ENCODE measurements around the gene ETV5.

ETV5 gene

DNA sequence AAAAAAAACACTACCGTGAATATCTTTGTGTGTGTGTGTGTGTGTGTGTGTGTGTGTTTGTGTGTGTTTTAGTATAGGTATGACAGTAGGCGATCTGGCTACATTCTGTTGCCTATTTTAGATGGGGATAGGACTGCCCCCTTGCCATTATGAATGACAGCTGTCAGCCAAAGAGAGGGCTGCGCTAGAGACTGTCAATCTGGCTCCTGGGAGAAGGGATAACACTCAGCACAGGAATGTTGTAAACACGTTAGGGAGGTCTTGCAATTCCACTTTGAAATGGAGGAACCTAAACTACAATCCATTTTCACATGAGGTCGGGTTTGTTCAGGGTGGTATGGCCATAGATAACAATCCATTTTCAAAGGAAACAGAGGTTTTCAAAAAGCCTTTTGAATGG is 14.1 kb upstream of the ETV5 start:
- DNase-seq (ENCODE audit: low spot score): no peak

DNA sequence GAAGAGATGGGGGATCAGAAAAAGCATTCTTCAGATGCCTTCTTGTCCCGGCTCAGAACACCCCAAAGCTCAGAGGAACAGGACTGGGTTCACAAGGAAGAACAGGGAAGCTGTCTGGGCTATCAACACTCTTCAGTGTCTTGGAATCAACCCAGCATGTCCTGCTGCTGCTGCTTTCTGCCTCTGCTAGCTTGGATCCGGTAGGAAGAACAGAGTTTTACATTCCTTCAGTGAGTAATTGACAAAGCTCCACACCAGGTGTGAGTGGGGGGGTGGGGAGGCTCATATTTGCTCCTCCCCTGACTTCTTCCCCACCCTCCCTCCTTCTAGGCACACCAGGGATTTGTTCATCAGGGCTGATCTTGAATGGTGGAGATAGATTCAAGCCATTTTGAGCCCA is 13.1 kb upstream of the ETV5 start:
- DNase-seq (ENCODE audit: low spot score): no peak

DNA sequence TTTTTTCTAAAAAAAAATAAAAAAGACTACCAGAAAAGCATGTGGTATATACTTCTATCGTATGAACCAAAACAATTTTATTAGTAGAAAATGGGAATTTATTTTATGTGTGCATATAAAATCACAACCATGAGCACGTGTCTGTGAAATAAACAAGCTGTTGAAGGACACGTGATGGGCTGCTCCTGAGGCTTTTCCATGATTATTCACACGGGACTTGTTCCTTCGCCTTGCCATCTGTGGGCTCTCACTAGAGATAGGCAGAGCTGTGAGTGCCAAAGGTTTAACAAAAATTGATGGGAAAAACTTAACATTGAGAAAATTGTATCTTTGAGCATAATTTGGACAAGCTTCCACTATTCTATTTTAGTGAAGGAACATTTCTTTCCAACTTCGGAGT is 12.4 kb upstream of the ETV5 start:
- DNase-seq (ENCODE audit: low spot score): no peak

DNA sequence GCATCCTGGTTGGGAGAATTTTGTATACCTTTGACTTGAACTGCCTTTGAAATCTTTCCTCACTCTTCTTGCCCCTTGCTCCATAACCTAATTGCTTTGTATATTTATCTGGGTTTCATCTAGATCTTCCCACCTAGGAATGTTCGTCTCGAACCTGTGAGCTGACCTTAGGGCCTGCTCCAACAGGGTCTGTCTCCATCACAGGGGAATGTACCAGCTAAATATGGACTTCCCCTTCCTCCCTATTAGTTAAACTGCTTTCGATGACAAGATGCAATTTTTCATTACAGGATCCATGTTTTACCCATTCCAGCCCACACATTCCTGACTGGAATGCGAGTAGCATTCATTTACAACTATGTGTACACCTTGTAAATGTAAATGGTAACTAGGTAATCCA is 10.6 kb upstream of the ETV5 start:
- DNase-seq (ENCODE audit: low spot score): no peak

DNA sequence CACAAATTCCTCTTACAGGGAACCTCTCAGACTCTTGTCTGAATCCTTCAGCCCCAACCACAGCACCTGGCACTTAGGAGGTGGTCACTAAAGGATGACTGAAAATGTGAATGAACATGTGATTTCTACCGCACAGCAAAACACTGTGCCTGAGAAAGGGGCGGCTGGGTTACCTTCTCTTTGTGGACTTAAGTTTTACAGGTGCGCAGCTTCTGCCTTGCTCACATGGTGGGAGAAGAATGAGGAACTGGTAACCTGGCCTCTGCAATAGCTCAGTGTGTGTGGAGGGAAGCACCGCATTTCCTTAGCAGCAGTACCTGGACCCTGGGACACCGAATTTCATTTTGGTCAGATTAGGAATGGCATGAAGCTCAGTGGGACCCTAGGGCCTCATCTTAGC is 9.8 kb upstream of the ETV5 start:
- DNase-seq (ENCODE audit: low spot score): no peak

DNA sequence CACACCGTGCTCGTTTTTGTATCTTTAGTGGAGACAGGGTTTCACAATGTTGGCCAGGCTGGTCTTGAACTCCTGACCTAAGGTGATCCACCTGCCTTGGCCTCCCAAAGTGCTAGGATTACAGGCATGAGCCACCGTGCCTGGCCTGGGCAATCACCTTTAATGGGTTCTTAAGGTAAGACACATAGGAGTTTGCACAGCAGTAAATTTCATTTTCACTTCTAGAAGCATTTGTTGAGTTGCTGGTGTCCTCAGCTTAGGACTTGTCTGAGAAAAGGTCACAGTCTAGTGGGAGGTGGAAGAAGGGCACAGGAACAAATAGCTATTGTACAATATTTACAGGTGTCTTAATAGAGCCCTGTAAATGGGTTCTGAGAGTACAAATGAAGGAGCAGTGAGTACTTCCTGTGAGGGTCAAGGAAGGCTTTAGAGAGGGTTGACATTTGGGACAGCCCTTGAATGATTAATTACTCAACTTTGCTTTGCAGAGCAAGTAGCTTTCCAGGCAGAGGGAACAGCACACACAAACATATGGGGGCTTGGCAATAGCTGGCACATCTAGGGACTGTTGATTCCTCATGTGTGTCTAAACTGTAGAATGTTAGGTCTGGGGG is 8.7 kb upstream of the ETV5 start:
- no peak for DNase-seq (ENCODE audit: low spot score)

DNA sequence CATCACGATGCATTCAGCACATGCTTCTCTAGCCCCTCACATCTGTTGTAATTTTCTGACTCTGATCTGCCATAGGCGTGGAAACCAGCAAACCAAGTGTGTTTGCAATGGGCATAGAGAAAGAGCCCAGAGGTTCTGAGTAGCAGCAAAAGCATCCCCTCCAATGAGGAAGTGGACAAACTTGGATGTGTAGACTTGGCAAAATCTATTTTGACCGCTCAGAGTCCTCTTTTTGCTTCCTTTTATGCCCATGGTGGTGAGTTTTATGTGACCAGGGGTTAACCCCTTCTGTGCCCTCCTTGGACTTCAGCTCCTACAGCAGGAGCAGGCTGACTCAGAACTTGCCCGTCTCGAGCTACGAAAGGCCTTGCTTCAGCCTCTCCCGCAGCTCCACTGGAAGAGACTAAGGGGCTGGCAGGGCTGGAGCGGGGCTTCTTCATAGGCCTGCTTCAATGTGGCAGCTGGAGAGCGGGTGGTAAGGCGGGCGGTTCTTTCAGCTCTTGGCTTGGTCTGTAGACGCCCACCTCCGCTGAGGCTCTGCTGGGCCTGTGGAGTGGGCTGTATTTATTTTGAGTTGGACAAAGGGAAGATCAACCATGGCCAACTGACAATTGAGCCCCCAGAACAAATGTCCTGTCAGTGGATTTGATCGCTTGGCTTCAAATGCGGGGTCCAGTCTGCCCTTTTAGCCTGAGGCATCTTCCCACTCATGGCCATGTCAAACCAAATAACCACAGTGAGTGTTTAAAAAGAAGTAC is 6.5 kb upstream of the ETV5 start:
- DNase-seq (ENCODE audit: low spot score): no peak

DNA sequence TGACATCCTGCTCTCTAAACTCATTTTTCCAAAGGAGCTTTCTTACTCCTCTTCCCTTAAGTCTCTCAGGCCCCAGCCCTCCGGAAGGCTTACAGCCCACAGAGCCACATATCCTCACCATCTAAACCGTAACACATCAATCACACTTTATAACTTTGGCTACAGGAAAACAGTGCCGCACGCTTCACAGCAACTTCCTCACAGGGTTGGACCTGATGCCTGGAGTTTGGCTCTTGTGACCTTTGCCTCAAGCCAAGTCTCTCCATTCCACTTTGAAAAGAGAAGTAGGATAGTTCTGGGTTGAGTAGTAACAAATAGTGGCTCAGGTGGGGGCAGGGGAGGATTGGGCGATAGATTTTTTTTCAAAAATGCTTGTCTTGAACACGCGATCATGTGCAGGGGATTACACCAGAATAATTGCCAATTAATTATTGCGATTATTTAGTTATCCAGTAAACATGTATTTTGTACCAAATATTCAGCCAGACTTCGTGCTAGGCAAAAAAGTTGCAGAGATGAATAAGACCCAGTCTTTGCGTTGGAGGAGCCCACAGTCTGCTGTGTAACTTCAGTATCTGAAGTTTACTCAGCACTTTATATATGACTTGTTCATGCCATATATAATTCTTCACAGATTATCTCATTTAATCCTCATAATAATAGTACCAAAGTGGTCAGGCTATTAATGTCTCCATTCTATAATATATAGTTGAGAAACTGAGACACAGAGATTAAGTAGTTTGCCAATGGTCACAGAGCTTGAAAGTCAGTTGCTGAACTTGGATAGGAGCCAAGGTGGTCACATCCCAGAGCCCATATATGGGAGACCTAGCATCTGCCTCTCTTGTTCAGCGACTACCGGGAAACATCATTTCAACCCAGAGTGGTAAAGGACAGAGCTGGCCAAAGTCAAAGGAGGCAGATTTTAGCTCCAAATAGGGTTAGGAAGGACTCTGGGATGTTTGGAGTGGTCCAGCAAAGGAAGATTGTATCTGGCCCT is 2.4 kb upstream of the ETV5 start:
- DNase-seq (ENCODE audit: low spot score): no peak

DNA sequence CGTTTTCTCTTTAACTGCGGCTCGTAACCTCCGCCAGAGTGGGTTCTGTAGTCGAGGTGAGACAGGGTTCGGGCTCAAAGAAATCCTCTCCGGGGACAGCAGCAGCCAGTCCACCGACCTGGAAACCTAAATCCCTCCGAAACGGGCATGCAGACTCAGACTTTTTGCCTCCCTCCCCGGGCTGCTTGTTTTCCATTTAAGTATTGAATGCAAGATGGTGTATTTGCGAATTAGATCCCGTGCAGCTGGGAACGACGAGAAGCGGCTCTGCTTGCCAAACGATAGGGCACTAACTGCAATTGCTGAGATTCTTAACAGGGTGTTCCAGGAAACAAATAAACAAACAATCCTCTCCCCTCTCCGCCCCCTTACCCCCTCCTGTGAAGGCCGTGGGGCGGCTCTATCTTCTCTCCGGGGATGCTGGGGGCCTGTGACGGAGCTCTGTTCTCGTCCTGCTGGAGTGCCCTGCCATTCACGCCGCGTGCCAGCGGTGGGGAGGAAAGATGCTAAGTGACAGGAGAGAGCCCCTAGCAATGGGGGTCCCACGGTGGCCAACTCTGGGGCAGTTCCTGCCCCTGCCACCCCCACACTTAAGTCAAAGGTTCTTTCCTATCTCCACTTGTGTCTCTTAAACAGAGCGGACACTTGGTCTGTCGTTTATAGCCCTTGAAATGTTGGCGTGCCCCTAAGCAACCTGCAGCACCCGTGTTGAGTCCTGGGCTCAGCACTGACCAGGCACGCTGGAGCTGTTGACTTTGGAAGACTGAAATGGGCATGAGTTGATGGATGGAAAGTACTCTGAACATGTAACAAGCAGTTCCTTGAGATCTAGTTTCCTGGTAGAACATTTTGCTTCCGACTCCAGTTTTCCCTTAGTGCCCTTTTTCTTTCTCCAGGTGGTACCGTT is 1.3 kb upstream of the ETV5 start:
- no peak for DNase-seq (ENCODE audit: low spot score)

DNA sequence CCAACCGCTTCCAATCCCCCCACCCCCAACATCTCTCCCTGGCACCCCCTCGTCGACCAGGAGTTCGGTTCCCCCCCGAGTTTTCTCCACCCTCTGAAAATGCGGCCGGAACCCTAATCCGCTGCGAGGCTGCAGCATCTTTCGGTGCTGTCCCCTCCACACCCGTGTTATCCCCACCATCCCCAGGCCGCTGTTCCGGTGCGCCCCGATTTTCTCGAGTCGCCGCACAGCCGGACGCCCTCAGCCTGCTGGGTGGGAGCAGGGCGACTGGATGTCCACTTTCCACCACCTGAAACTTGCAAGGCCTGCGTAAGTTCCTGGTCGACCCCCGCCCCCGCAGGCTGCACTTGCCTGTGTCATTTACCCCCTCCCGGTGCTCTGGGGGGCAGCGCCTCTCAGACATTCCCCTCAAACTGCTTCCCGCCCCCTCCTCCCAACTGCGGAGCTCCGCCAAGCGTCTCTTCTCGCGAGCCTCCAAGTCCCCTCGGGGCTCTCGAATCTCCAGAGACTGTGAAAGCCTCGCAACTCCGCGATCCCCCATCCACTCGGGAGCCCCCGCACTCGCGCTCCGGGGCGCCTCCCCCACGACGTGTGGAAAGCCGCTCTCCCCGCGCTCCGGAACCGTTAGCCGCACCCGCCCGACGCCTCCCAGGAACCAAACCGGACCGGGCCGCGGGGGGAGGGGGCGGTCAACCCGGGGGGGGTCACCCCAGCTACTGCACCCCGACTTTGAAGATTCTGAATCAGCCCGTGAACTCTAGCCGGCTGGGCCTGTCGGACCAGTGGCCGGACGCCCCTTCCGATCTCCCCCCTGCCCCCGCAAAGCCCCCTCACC is 566 bp downstream of the ETV5 start:
- peak; percentile 71 for DNase-seq (ENCODE audit: low spot score)

DNA sequence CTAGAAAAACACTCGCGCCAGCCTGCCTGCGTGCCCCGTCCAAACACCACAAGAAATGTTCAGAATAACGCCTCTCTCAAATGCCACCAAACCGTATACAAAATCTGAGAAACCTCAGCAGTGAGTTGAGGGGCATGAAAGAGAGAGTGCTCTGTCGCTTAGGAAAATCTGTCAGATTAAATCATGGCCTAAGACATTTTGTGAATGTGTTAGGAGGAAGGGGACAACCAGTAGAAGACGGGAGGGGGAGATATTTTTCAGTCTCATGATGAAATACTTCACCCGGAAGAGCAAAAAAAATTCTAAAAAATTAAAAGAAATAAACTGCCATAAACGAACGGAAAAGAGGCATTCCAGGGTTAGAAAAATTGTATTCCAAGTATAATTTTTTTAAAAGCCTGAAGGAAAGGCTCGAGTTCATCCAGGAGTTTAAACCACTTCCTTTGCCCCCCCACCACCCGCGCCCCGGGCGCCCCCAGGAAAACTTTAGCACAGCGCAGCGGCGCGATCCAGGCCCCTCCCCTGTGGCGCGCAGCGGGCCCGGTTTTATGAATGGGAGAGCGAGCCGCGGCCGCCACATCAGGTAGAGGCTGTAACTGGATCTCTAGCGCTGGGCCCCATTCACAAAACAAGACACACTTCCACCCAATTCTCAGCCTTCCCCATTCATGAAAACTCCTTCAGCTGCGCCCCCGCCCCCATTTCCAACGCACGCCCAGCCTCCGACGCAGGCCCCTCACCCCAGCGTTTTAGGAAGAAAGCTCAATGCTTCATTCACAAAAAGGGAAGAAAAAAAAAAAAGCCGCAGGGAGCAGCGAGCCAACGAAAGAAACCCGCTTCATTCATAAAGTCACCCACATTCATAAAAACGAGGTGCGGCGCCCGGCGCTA is 1.4 kb downstream of the ETV5 start:
- peak; percentile 87 for DNase-seq (ENCODE audit: low spot score)

DNA sequence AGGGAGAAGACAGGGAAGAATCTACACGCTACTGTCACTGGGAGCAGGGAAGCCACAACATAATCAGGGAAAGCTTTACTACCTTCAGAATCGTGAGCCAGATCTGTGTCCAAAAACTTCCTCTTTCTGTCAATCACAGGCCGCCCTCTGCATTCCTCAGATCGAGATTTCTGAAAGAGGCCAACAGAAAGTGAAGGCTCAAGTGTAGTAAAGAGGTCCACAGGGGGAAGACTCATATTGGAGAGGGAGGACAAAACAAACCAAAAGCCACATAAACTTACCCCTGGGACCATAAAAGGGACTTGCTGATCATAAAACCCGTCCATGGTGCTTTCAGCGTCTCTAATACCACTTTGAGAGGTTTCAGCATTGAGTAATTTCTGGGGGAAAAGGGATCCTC is 3.3 kb downstream of the ETV5 start:
- DNase-seq (ENCODE audit: low spot score): no peak

DNA sequence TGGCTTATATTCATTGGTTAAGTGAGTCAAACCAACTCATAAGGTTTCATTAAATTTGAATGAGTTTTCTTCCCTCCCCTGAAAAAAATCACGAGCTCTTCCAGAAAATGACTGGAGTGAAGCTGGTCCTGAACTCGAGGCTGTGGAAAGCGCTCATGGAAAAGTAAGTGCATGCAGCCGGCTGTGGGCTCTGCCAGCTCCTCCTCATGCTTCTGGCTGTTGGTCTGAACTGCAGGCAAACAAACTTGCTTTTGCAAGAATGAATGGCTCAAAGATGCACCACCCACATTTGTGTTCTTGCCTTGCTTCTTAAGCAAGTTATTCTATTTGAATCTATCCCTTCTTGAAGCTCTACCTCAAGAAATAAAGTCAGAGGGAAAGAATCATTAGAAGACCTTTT is 6.2 kb downstream of the ETV5 start:
- no peak for DNase-seq (ENCODE audit: low spot score)

DNA sequence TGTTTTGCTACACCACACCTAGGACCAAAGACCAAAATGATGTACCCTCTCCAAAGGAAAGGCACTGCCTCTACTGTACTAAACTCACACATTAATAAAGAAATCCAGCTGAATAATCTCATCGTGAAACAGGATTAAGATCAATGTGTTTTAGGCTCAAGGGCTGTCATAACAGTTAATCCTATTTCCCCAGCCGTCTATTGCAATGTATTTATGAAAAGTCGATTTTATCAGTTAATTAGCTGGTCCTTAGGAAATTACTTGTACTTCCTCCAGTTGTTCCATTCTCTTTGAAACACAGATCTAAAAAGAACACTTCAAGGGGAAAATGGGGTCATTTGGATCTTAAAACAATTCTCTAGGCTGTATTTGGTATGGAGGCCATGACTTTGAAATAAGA is 8.5 kb downstream of the ETV5 start:
- DNase-seq (ENCODE audit: low spot score): no peak

DNA sequence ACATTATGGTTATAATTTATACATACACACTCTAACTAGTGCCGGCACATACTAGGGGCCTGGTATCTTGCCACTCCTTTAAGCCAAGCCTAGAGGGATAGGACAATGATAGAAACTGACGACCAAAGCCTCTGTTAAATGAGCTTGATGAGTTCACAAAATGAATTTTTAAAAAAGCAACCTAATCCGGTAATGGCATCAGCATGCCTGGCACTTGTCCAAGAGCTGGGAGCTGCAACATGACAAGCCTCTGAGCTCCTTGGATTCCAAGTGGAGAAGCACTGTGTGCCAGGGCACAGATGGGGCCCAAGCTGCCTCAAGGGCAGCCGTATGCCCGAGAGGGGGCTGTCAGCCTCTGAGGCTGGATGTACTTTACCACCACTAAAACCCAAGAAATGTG is 9.7 kb downstream of the ETV5 start:
- DNase-seq (ENCODE audit: low spot score): peak; percentile 70

DNA sequence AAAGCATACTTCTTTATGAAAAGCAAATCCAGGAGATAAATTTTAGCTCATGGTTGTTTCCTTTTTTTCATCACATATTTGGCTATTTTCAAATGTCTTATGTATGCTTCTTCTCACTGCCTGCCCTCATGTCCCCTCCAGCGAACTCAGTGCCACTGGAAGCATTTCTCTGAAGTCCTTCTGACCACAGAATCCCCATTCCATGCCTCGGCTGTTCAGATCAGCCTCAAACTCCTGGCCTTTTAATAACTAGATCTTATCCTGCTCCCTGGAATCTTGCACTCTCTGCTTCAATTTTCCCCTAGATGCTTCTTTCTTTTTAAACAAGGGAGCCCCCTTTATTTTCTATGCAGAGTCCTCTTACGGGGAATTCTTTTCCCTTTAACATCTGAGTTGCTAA is 10.1 kb downstream of the ETV5 start:
- DNase-seq (ENCODE audit: low spot score): no peak

DNA sequence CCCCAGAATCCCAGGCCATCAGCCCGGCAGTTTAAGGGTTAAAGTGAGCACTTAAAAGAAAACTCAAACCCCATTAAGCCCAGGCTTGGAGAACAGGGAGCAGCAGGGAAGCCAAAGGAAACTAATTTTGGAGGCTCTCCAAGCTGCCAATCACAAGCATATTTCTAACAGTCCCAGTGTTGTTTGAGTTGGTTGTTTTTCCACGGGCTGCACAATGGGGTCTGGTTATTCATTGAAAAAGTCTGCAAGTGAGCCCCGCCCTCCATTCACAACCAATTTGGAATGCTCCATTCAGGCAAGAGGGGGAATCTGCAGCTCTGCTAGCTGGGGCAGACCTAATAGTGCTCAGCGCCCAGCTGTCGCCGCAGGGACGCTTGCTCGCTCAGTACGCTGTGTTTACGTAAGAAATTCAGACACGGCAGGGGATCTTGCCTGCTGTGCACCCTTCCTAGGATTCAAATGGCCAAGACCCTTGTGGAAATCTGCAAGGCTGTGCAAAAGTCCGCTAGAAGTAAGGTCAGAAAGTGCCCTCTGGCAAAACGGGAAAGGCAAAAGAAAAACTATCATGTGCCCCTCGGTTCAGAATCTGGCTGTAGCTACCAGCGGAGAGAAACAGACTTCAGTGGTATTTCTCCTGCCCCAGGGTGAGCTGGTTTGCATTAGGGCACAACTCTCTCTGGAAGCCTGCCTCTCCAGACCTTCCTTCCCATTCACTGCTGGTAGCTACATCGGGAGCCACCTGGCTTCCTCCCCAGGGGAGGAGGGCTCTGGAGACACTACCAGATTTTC is 11.0 kb downstream of the ETV5 start:
- peak; percentile 76 for DNase-seq (ENCODE audit: low spot score)

DNA sequence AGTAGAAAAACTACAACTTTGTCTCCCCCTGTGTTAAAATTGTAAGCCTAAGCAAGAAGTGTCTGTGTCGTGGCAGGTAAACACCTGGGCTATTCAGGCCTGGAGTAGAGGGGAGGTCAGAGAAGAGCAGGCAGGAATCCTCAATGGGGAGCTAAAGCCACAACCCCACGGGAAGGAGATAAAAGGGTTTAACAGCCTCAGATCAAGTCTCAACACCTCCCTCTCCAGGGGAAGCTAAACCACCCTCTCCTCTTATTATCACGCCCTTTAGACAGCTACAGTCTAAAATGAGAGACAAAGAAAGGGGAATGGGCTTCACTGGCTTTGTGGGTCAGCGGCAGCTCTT is 11.6 kb downstream of the ETV5 start:
- no peak for DNase-seq (ENCODE audit: low spot score)

DNA sequence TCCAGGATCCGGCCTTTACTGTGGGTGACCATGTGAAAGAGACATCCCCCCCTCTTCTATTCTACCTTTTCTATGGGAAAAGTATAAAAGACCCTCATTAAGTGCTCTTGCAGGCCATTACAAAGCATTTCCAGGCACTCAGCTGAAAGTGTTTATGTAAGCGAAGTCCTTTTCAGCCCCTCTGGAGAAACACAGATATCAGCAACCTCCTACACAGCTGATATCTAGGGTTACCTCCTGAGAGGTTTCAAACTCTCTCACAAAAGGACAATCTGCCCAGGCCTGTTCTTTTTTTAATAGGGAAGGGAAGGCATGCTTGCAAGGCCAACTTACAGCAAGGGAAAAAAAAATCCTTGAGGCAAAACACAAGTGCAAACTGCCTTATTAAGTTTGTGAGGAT is 12.6 kb downstream of the ETV5 start:
- DNase-seq (ENCODE audit: low spot score): no peak
